KMS-11 (cell line): ENCODE results near the gene ZMYM4.

ENCODE experiments used
- H2AFZ ChIP-seq: fragments of 200-600 bp; sonication (generic); 2 replicates; pipeline ENCODE4 v1.6.1; 2016; ENCODE audit warnings: antibody characterized with exemption, mixed run types, low read depth
- H3K27ac ChIP-seq: fragments of 200-600 bp; sonication (generic); 2 replicates; pipeline ENCODE4 v1.6.1; 2016; ENCODE audit warnings: mild to moderate bottlenecking, mixed run types
- H3K27me3 ChIP-seq: fragments of 200-600 bp; sonication (generic); 2 replicates; pipeline ENCODE4 v1.6.1; 2017; ENCODE audit warnings: mild to moderate bottlenecking, low read depth, mixed run types, moderate library complexity; ENCODE audit not compliant: insufficient read depth
- H3K36me3 ChIP-seq: fragments of 200-600 bp; sonication (generic); 2 replicates; pipeline ENCODE4 v1.6.1; 2017; ENCODE audit warnings: mild to moderate bottlenecking, mixed run types; ENCODE audit not compliant: insufficient read depth
- H3K4me1 ChIP-seq: fragments of 200-600 bp; sonication (generic); 2 replicates; pipeline ENCODE4 v1.6.1; 2016; ENCODE audit warnings: mild to moderate bottlenecking, low read depth, mixed run types; ENCODE audit not compliant: poor library complexity, severe bottlenecking
- H3K4me2 ChIP-seq: fragments of 200-600 bp; sonication (generic); 2 replicates; pipeline ENCODE4 v1.7.0; 2016; ENCODE audit warnings: mild to moderate bottlenecking, mixed run types
- H3K4me3 ChIP-seq: fragments of 200-600 bp; sonication (generic); IDR thresholded peaks from 2 replicates; pipeline ENCODE4 v1.6.1; 2017; ENCODE audit warnings: low read depth, low read length, mixed read lengths; ENCODE audit not compliant: insufficient read depth
- H3K79me2 ChIP-seq: fragments of 200-600 bp; sonication (generic); 2 replicates; pipeline ENCODE4 v1.6.1; 2016; ENCODE audit warnings: low read depth, mixed run types; ENCODE audit not compliant: insufficient read depth
- H3K9ac ChIP-seq: fragments of 200-600 bp; sonication (generic); 2 replicates; pipeline ENCODE4 v1.6.1; 2016; ENCODE audit warnings: mild to moderate bottlenecking, mixed run types
- H4K20me1 ChIP-seq: fragments of 200-600 bp; sonication (generic); 2 replicates; pipeline ENCODE4 v1.6.1; 2016; ENCODE audit warnings: mild to moderate bottlenecking, mixed run types; ENCODE audit not compliant: insufficient read depth
- TF ChIP-seq, protein P1 (sequence below): fragments of 200-600 bp; sonication (generic); conservative IDR thresholded peaks from 2 replicates; pipeline ENCODE4 v1.6.1; 2017; ENCODE audit warnings: low read depth, mild to moderate bottlenecking, antibody characterized with exemption, low read length, moderate library complexity, mixed read lengths

The ZMYM4 gene

GRCh38 chr1:35426097-35426586 is 157.6 kb downstream of the ZMYM4 start:
- no peak overlapping the region for H3K9ac ChIP-seq
- no peaks in the 10 kb centered on the region for H3K27me3 ChIP-seq
- H3K36me3 ChIP-seq: no peaks in the 10 kb centered on the region
- no peak overlapping the region for H3K27ac ChIP-seq
- no peak overlapping the region for H3K4me3 ChIP-seq
- H3K79me2 ChIP-seq: no peaks in the 10 kb centered on the region
- no peak overlapping the region for H3K4me2 ChIP-seq
- no peaks in the 10 kb centered on the region for H4K20me1 ChIP-seq
- no peaks in the 10 kb centered on the region for H3K4me1 ChIP-seq
- H2AFZ ChIP-seq: no peak overlapping the region
- TF ChIP-seq, protein P1, sequence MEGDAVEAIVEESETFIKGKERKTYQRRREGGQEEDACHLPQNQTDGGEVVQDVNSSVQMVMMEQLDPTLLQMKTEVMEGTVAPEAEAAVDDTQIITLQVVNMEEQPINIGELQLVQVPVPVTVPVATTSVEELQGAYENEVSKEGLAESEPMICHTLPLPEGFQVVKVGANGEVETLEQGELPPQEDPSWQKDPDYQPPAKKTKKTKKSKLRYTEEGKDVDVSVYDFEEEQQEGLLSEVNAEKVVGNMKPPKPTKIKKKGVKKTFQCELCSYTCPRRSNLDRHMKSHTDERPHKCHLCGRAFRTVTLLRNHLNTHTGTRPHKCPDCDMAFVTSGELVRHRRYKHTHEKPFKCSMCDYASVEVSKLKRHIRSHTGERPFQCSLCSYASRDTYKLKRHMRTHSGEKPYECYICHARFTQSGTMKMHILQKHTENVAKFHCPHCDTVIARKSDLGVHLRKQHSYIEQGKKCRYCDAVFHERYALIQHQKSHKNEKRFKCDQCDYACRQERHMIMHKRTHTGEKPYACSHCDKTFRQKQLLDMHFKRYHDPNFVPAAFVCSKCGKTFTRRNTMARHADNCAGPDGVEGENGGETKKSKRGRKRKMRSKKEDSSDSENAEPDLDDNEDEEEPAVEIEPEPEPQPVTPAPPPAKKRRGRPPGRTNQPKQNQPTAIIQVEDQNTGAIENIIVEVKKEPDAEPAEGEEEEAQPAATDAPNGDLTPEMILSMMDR: no peak

DNA sequence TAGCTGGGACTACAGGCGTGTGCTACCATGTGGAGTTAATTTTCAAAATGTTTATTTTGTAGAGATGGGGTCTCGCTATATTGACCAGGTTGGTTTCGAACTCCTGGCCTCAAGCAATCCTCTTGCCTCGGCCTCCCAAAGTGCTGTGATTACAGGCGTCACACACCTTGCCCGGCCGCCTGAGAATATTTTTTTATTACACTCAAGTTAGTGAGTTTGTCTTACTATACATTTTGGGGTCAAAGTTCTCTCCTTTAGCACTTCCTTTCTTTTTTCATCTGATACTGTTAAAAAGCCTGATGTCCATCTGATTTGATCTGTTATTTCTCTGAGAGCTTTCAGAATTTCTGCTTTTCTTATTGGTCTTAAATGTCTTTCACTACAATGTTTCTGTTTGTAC is 159.9 kb downstream of the ZMYM4 start:
- TF ChIP-seq, protein P1: no peak
- H3K9ac ChIP-seq: no peak overlapping the region
- H2AFZ ChIP-seq: no peak overlapping the region
- no peak overlapping the region for H3K4me3 ChIP-seq
- no peaks in the 10 kb centered on the region for H3K4me1 ChIP-seq
- no peaks in the 10 kb centered on the region for H3K27me3 ChIP-seq
- no peaks in the 10 kb centered on the region for H3K36me3 ChIP-seq
- no peak overlapping the region for H3K4me2 ChIP-seq
- no peak overlapping the region for H3K27ac ChIP-seq
- no peaks in the 10 kb centered on the region for H4K20me1 ChIP-seq
- H3K79me2 ChIP-seq: no peaks in the 10 kb centered on the region

DNA sequence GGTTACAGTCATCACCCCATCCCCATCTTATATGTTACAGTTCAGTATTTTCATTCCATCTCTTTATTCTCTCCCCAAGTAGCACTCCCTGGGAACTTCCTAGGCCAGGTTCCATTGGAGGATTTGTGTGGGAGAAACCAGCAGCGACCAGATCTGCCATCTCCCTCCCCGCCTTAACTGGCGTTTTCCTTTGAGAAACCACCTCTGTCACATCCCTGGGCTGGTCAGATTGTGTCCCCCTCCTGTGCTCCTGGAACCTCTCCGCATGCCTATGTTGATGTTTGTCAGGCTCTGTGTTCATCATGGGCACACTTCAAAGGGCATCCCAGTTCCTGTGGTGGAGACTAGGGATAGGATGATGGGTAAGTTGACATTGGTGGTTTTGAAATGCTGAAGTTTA is 162.3 kb downstream of the ZMYM4 start:
- Histone ChIP-seq H3K4me3 (no peak overlapping the region), H4K20me1 (no peaks in the 10 kb centered on the region), H2AFZ (no peak overlapping the region), H3K27ac (no peak overlapping the region), H3K79me2 (no peaks in the 10 kb centered on the region), H3K4me1 (no peaks in the 10 kb centered on the region), H3K9ac (no peak overlapping the region), H3K36me3 (no peaks in the 10 kb centered on the region), H3K4me2 (no peak overlapping the region), H3K27me3 (no peaks in the 10 kb centered on the region)
- TF ChIP-seq, protein P1: no peak

DNA sequence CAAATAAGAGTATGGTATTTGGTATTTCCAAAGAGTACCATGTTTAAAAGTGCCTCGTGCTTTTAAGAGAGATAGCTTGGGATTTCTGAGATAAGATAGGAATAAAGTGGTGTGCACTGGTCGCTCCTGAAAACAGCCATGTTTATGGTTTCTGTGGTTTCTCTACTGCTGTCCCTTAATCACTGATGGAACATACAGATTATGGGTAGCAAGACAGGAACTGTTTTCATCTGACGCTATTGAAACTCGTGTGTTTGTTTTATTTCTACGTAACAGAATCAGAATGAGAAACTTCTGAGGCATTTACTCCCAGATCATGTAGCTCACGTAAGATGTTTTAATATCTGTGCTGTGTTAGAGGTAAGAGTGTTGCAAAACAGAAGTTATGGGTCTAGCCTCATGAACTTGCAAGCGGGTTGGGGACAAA is 162.7 kb downstream of the ZMYM4 start:
- H3K27me3 ChIP-seq: no peaks in the 10 kb centered on the region
- no peaks in the 10 kb centered on the region for H3K79me2 ChIP-seq
- no peak overlapping the region for H2AFZ ChIP-seq
- no peaks in the 10 kb centered on the region for H3K36me3 ChIP-seq
- no peaks in the 10 kb centered on the region for H4K20me1 ChIP-seq
- no peak overlapping the region for H3K9ac ChIP-seq
- no peak overlapping the region for H3K4me3 ChIP-seq
- no peak overlapping the region for H3K27ac ChIP-seq
- no peaks in the 10 kb centered on the region for H3K4me1 ChIP-seq
- TF ChIP-seq, protein P1: no peak
- H3K4me2 ChIP-seq: no peak overlapping the region
